ENCODE data around the gene CADM1. TPM values are rescaled to one million over a fixed set of nuclear protein-coding genes. Genes with fewer than 3 reads are reported as not detected.

The CADM1 gene
- polyA plus RNA-seq, 1 donor: 161 TPM

- DNase-seq: no peak
Measured at GRCh38 chr11:115407496-115407895, 96.7 kb downstream of the CADM1 start.

- DNase-seq: no peak
Measured at GRCh38 chr11:115406404-115406803, 97.8 kb downstream of the CADM1 start.

DNA sequence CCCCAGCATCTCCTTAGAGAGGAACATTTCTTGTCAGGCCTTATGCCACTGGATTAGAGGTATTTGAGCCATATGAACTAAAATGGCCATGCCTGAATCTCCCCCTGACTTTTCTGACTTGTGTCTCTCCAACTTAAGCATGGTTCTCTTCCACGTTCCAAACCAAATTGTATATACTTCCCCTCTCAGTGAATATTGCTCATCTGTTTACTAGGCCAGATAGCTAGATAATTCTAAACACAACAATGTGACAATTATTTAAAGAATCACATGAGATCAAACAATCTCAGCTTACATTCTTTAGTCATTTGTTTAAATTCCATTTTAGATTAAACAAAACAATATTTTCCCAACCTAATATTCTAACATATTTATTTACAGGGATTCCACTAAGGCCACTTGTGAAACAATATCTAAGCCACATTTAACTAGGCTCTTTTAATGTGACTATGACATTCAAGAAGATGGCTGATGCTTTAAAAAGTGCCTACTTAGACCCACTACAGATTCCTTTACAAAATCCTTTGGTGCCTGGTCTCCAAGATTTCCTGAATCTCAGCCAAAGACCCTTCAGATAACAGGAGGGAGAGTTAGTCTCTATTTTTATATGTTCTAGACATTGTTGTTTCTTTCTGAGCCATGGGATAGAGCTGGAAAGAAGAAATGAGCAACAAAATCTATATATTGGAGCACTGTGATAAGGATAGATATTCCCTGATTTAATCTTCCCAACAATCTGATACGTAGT is 105.7 kb downstream of the CADM1 start:
- no peak for DNase-seq

DNA sequence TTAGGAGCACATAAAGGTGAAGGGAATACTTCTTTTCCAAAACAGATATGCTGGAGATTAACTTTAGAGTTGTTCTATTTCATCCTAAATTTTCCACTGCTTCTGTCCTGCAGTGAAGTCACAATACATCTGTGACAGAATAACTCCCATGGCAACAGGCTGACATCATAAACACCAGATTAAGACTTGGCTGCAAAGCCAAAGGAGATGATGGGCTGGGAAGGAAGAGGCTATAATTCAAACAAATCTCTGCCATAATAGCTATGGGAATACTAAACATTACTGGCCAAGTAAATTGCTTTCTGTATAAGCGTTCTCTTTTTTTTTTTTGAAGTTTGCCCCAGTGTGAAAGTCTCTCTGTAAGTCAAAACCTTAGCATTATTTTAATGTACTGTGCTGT is 107.7 kb downstream of the CADM1 start:
- DNase-seq: no peak

- DNase-seq: no peak
Measured at GRCh38 chr11:115393950-115394349, 110.3 kb downstream of the CADM1 start.

DNA sequence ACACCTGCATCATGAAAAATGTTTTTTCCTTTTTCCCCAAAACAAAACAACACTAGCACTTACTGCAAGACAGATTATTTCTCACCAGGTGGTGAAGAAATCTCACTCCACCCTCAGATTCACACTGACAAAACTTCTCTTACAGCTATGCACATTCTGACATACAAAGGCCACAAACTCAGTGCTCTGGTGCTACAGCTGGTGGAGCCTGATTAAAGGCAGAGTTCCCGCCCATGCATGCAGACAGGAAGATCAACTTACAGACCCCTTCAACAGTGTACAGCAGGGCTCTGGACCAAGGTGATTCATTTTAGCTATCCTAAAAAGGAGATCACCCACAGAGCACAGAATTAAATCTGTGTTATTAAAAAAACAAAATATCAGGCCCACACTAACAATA is 112.6 kb downstream of the CADM1 start:
- DNase-seq: peak; percentile 47

DNA sequence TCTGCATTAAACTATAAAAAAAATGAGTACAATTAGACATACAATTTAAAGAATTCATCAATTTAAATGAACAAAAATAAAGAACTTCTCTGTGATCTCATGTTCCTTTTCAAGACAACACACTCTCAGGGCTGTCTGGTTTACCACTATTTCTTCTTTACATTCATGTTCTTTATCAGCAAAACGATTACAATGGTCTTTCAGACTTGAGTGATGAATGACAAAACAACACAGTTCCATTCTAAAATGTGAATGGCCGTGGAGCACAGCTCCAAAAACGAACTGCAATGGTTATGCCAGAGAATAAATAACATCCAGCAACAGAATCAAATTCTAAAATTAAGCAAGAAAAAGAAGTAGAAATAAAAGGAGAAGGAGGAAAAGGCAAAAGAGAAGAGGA is 113.1 kb downstream of the CADM1 start:
- no peak for DNase-seq

GRCh38 chr11:115390441-115390840 is 113.8 kb downstream of the CADM1 start:
- DNase-seq: no peak

DNA sequence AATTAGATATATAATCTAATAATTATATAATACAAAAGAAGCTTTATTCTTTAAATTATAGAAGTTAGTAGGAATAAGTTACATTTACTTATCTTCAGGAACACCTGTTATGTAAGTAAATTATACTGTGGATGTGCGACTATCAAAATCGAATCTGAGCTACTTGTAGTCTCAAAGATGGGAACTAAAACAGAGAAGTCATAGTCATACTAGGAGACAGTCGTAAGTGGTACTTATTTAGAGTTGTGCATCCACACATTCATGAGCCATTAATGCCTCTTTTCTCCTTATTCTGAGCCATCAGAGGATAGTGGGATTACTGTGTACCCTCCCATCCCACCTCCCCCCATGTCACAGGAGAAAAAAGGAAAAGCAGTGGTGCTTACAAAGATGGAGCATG is 114.4 kb downstream of the CADM1 start:
- DNase-seq: no peak

DNA sequence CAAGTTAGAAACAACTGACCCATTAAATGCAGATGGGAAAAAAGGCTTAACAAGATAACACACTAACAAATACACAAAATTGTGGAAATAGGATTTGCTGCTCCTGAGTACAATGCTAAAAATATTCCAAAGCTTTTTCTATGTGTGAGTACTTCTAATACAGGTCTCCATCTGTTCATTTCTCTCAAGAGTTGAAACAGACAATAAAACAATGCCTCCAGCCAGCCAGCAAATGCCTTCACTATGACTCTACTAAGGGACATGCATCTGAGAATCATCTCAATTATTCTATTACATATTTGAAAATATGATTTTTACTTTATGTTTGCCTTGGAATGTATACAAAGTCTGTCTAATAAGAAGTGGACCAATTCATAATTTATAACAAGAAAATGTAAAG is 119.0 kb downstream of the CADM1 start:
- DNase-seq: no peak

GRCh38 chr11:115384236-115384635 is 120.0 kb downstream of the CADM1 start:
- no peak for DNase-seq

GRCh38 chr11:115383431-115383830 is 120.8 kb downstream of the CADM1 start:
- no peak for DNase-seq

DNA sequence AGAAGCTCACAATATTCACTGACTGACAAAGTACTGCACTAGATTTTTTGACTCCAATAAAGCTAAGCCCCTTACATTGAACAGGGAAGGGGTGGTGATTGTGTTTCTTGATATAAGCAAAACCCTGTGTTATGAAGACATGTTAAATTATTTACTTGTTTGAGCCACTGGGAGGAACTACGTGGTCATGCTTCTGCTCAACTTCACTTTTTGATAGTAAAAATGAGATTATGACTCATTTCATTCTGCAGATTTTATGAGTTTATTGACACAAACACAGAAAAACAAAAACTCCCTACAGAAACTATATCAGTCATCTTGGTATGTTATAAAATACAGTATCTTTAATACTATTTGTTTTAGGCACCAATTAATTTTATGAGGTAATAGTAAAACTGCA is 124.7 kb downstream of the CADM1 start:
- DNase-seq: no peak

- no peak for DNase-seq
Measured at GRCh38 chr11:115378557-115378956, 125.7 kb downstream of the CADM1 start.

- no peak for DNase-seq
Measured at GRCh38 chr11:115377882-115378296, 126.3 kb downstream of the CADM1 start.

GRCh38 chr11:115368616-115369015 is 135.6 kb downstream of the CADM1 start:
- DNase-seq: no peak

DNA sequence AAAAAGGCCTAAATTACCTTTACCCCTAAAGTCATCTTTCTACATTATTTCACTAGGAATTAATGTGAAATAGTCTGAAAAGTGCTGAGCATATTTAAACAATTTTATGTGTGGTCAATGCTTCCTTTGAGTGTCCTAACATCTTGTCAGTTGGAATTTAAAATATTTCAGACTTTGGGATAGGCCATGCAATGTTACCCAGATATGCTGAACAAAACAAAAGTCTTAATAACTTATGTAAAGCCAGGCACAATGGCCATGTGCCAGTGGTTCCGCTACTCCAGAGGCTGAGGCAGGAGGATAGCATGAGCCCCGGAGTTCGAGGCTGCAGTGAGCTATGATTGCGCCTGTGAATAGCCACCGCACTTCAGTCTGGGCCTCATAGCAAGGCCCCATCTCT is 137.4 kb downstream of the CADM1 start:
- DNase-seq: no peak

GRCh38 chr11:115365907-115366306 is 138.3 kb downstream of the CADM1 start:
- DNase-seq: no peak

DNA sequence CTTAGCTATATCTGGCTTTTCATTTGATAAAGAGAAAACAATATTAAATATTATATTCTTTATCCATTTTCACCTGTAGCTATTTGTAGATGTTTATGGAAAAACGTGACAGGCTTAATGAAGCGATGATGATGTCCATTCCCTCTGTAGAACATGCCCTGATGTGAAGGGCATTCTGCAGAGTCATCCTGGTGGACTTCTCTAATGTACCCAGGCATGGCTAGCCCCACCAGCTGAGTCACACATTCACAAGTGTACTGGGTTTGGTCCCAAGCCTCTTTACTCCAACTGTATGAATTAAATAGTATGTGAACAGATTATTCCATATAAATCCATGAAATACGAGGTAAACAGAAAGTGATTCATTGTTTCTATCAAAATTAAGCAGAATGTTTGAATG is 139.3 kb downstream of the CADM1 start:
- no peak for DNase-seq

DNA sequence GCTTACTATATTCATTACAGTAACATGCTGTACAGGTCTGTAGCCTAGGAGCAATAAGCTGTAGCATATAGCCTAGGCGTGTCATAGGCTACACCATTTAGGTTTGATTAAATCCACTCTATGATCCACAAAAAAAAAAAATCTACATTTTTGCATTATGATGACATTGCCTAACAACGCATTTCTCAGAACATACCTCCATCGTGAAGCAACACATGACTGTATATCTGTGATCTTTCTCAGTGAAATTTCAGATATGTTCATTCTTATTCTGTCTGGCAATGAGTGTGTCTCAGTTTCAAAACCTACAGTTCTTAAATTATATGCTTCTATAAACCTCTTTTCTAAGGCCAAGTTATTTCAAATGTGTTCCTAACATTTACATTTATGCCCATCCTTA is 140.3 kb downstream of the CADM1 start:
- DNase-seq: no peak

- no peak for DNase-seq
Measured at GRCh38 chr11:115363426-115363825, 140.8 kb downstream of the CADM1 start.

DNA sequence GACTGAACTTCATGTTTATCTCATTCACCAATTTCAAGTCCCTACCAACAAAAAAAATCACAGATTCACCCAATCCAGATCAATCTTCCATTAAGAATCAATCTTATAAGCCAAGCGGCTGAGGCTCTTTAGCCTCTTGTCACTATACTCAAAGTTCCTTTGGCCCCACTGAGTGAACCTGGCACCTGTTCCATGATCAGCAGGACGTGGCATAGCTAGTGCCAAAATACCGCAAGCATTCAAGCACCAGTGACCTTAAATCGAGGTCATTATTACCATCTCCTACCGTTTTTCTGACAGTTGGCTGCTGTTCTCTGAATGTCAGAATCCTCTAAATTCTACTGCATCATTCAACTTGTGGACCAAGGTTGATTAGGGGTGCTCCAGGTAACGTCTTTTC is 141.2 kb downstream of the CADM1 start:
- DNase-seq: no peak

- DNase-seq: no peak
Measured at GRCh38 chr11:115361025-115361424, 143.2 kb downstream of the CADM1 start.

- DNase-seq: no peak
Measured at GRCh38 chr11:115360186-115360824, 143.9 kb downstream of the CADM1 start.

Data from left kidney (tissue), 2 donors.